Gastrocnemius medialis (tissue), 4 donors: ENCODE measurements around the gene SLC35F6.

Experiments used
- CTCF ChIP-seq, 5 experiments: fragments of 450-650 bp in 3 of 5; fragments of 200-600 bp in 2 of 5; sonication (generic) in 2 of 5; IDR thresholded peaks in 4 of 5; conservative IDR thresholded peaks in 1 of 5; 1 replicate in 4 of 5; 2 replicates in 1 of 5; pipeline ENCODE4 v1.5.1; 2016 to 2019; ENCODE audit warnings: antibody characterized with exemption in 5 of 5, mild to moderate bottlenecking in 3 of 5, moderate library complexity in 3 of 5
- POLR2A ChIP-seq, 2 donors: fragments of 450-650 bp; IDR thresholded peaks; one replicate each; pipeline ENCODE4 v1.6.1; 2017; ENCODE audit warnings: antibody characterized with exemption in 2 of 2, mild to moderate bottlenecking in 2 of 2, moderate library complexity in 2 of 2

- TF ChIP-seq CTCF (IDR thresholded peaks at IDR 0.05 in 4 of 5, conservative IDR thresholded peaks at IDR 0.05 in 1 of 5) (no peak), POLR2A (IDR thresholded peaks at IDR 0.05) (no peak)
These were observed 42.7 kb upstream of the SLC35F6 start for GRCh38 chr2:26721115-26722032.
